DOHH2 (cell line): ENCODE measurements around the gene GOLGA8O.
"Not testable (repeated sequence)": the region's sequence is repeated elsewhere in the genome, so short reads cannot be mapped to it uniquely, and the experiment has no call there.

Experiments
- H3F3A ChIP-seq: fragments of 200-600 bp; sonication (generic), shearing (Covaris generic); 2 replicates; pipeline ENCODE4 v1.6.0; 2016; ENCODE audit warnings: antibody characterized with exemption, mild to moderate bottlenecking; ENCODE audit not compliant: control insufficient read depth, insufficient read depth
- H3K27ac ChIP-seq: fragments of 200-600 bp; sonication (generic); 2 replicates; pipeline ENCODE4 v1.5.1; 2014; ENCODE audit warnings: low read depth, mild to moderate bottlenecking, low read length, moderate library complexity
- H3K27me3 ChIP-seq: fragments of 200-600 bp; sonication (generic); 2 replicates; pipeline ENCODE4 v1.6.1; 2014; ENCODE audit warnings: mild to moderate bottlenecking, low read length, mixed read lengths; ENCODE audit not compliant: control insufficient read depth
- H3K36me3 ChIP-seq: fragments of 200-600 bp; sonication (generic); 2 replicates; pipeline ENCODE4 v1.6.1; 2014; ENCODE audit warnings: mild to moderate bottlenecking, low read length, moderate library complexity, mixed read lengths; ENCODE audit not compliant: control insufficient read depth
- H3K4me1 ChIP-seq: fragments of 200-600 bp; sonication (generic); 2 replicates; pipeline ENCODE4 v1.6.1; 2014; ENCODE audit warnings: mild to moderate bottlenecking, low read length, mixed read lengths; ENCODE audit not compliant: control insufficient read depth
- H3K4me2 ChIP-seq: fragments of 200-600 bp; sonication (generic); 2 replicates; pipeline ENCODE4 v1.6.0; 2014; ENCODE audit warnings: mild to moderate bottlenecking, low read length, moderate library complexity
- H3K4me3 ChIP-seq: fragments of 200-600 bp; sonication (generic); 2 replicates; pipeline ENCODE4 v1.5.1; 2014; ENCODE audit warnings: mild to moderate bottlenecking, low read length, mixed read lengths
- H3K79me2 ChIP-seq: fragments of 200-600 bp; sonication (generic); 2 replicates; pipeline ENCODE4 v1.6.1; 2014; ENCODE audit warnings: mild to moderate bottlenecking, low read length, mixed read lengths; ENCODE audit not compliant: control insufficient read depth
- H3K9me2 ChIP-seq: fragments of 200-600 bp; sonication (generic); replicated peaks from 2 replicates; pipeline ENCODE4 v1.6.1; 2014; ENCODE audit warnings: mild to moderate bottlenecking, low read length, mixed read lengths; ENCODE audit not compliant: control insufficient read depth
- H3K9me3 ChIP-seq: fragments of 200-600 bp; sonication (generic); 2 replicates; pipeline ENCODE4 v1.6.1; 2014; ENCODE audit warnings: antibody characterized with exemption, low read length, mixed read lengths; ENCODE audit not compliant: control insufficient read depth, insufficient read depth
- H4K20me1 ChIP-seq: fragments of 200-600 bp; sonication (generic); 2 replicates; pipeline ENCODE4 v1.6.0; 2014; ENCODE audit warnings: low read depth, mild to moderate bottlenecking, antibody characterized with exemption, low read length, moderate library complexity; ENCODE audit not compliant: control insufficient read depth, insufficient read depth

Gene GOLGA8O, protein sequence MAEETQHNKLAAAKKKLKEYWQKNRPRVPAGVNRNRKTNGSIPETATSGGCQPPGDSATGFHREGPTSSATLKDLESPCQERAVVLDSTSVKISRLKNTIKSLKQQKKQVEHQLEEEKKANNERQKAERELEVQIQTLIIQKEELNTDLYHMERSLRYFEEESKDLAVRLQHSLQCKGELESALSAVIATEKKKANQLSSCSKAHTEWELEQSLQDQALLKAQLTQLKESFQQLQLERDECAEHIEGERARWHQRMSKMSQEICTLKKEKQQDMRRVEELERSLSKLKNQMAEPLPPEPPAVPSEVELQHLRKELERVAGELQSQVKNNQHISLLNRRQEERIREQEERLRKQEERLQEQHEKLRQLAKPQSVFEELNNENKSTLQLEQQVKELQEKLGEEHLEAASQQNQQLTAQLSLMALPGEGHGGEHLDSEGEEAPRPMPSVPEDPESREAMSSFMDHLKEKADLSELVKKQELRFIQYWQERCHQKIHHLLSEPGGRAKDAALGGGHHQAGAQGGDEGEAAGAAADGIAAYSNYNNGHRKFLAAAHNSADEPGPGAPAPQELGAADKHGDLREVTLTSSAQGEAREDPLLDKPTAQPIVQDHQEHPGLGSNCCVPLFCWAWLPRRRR

DNA sequence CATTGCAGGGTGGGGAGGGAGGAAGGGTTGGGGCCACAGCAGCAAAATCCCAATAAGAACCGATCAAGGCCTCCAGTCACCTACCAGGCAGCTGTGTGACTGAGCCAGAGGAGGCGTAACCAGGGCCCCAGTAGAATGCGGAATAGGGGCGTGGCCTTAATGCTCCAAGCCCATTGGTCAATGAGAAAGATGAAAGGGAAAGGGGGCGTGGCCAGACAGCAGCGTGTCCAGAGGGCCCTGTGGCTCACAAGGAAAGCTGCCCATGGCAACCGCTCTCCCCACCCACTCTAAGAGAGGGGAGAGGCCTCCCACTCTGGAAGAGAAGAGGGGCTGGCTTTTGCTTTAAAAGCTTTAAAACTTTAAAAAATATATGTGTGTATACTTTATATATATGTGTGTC lies at the start of gene GOLGA8O:
GOLGA8O (minus strand) TSS at position 101 of the 400 bp plus-strand sequence; CDS start at position 3, 98 bp downstream.
- not testable (repeated sequence) for H3K9me3 ChIP-seq, H3K9me2 ChIP-seq, H3F3A ChIP-seq, H3K79me2 ChIP-seq, H3K4me3 ChIP-seq, H3K27me3 ChIP-seq, H3K36me3 ChIP-seq, H3K27ac ChIP-seq, H3K4me1 ChIP-seq, H4K20me1 ChIP-seq, H3K4me2 ChIP-seq

DNA sequence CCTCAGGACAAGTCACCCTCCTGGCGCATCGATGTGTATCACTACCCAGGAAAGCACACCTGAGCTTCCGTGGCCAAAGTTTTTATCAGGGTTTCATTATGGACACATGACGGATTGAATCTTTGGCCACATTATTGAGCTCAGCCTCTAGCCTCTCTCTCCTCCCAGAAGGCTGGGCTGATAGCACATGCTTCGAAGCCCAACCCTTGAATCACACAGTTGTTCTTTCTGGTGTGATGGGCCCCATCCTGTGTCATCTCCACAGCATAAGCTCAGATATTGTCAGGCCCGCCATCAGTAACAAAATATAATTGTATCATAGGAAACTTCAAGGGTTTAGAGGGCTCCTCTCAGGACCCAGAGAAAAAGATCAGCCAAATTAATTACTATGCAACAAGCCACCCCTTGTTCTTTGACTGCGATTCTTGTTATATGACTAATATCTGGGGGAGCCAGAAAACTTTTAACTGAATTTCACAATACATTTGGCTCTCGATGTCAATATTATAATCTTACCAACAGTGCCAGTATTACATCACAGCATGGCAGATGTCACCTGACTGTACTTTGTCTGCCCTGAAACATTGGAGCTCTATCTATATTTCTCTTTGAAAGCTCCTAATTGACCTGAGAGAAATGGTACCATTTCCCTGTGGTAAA lies 48.8 kb upstream of the GOLGA8O start:
- not testable (repeated sequence) for H3K27me3 ChIP-seq, H3K36me3 ChIP-seq, H3K4me2 ChIP-seq, H4K20me1 ChIP-seq, H3K4me1 ChIP-seq, H3K27ac ChIP-seq, H3K9me2 ChIP-seq, H3K4me3 ChIP-seq, H3F3A ChIP-seq, H3K79me2 ChIP-seq, H3K9me3 ChIP-seq

DNA sequence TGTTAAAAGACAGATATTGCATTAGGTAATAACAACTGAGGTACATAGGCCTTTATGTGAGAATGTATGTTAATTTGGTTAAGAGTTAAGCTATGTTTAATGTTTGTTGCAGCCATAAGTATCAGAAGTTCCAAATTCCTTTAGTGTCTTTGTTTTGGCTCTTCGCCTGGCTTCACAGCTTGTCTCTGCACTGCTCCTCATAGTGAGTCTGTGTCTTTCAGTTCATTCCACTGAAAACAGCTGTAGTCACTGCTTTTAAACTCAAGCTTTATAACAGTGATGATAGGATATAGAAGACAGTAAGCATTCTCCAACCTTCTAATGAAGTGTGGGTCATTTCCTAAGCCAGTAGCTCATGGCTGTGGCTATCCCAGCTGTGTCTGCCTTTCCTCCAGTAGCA lies 47.5 kb upstream of the GOLGA8O start:
- H3K4me3 ChIP-seq, H3K36me3 ChIP-seq, H3K79me2 ChIP-seq, H3K27ac ChIP-seq, H4K20me1 ChIP-seq, H3K4me1 ChIP-seq, H3K9me3 ChIP-seq, H3K27me3 ChIP-seq, H3K4me2 ChIP-seq, H3K9me2 ChIP-seq, H3F3A ChIP-seq: not testable (repeated sequence)

GRCh38 chr15:32492768-32493167 lies 37.3 kb upstream of the GOLGA8O start:
- H3K27ac ChIP-seq, H3K9me3 ChIP-seq, H3K4me3 ChIP-seq, H3K9me2 ChIP-seq, H3K27me3 ChIP-seq, H4K20me1 ChIP-seq, H3K36me3 ChIP-seq, H3K4me2 ChIP-seq, H3F3A ChIP-seq, H3K4me1 ChIP-seq, H3K79me2 ChIP-seq: not testable (repeated sequence)

GRCh38 chr15:32486474-32486873 lies 31.0 kb upstream of the GOLGA8O start:
- H3K9me2 ChIP-seq, H3K9me3 ChIP-seq, H3K4me2 ChIP-seq, H3K79me2 ChIP-seq, H3K36me3 ChIP-seq, H3K4me1 ChIP-seq, H3K27ac ChIP-seq, H3K27me3 ChIP-seq, H4K20me1 ChIP-seq, H3F3A ChIP-seq, H3K4me3 ChIP-seq: not testable (repeated sequence)

DNA sequence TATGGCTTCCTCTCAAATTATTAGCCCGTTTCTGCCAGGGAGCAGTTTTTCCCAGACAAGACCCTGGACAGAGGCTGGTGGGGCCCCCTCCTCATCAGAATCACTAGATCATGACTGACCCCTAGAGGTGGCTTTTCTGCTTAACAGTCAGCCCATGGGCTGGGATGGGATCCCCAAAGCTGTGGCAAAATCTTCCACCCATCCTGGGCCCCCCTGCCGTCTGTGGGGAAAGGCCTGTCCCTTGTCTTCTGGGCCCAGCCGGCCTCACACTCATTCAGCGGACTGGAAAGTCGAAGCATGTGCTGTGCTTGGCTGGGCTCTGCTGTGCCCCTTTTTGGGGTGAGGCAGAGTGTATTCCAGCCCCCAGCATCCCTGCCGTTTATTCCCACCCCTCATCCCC lies 27.9 kb upstream of the GOLGA8O start:
- H3K79me2 ChIP-seq, H4K20me1 ChIP-seq, H3K9me2 ChIP-seq, H3K4me2 ChIP-seq, H3K36me3 ChIP-seq, H3K9me3 ChIP-seq, H3F3A ChIP-seq, H3K4me1 ChIP-seq, H3K27ac ChIP-seq, H3K4me3 ChIP-seq, H3K27me3 ChIP-seq: not testable (repeated sequence)

DNA sequence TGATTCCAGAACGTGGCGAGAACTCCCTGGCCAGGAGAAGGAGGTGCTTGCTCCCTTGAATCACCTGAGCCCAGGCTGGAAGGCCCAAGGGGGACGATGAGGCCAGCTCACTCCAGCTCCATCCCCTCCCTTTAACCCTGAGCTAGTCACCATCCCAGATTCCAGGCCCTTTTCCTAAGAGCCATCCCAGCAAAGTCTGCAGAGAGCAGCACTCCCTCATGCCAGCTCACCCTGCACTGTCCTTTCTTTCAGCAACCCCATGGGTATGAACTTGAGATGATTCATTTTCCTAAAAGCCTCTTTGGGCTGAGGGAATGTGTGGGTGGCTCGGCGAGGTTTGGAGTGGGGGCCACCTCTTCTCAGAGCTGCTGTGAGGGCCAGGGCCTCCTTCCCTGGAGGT lies 26.2 kb upstream of the GOLGA8O start:
- H4K20me1 ChIP-seq, H3F3A ChIP-seq, H3K9me3 ChIP-seq, H3K79me2 ChIP-seq, H3K4me1 ChIP-seq, H3K36me3 ChIP-seq, H3K4me2 ChIP-seq, H3K4me3 ChIP-seq, H3K27me3 ChIP-seq, H3K27ac ChIP-seq, H3K9me2 ChIP-seq: not testable (repeated sequence)

DNA sequence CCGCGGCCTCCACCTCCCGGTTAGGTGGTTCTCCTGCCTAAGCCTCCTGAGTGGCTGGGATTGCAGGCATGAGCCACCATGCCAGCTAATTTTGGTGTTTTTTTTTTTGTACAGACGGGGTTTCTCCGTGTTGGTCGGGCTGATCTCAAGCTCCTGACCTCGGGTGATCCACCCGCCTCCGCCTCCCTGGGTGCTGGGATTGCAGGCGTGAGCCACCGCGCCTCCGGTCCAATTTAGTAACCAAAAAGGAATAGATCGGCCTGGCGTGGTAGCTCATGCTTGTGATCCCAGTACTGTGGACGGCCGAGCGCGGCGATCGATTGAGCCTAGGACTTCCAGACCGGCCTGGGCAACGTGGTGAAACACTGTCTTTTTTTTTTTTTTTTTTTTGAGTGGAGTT lies 12.6 kb upstream of the GOLGA8O start:
- H3K4me1 ChIP-seq, H3K27ac ChIP-seq, H3K9me3 ChIP-seq, H3K4me3 ChIP-seq, H3F3A ChIP-seq, H3K4me2 ChIP-seq, H3K27me3 ChIP-seq, H3K9me2 ChIP-seq, H3K36me3 ChIP-seq, H3K79me2 ChIP-seq, H4K20me1 ChIP-seq: not testable (repeated sequence)
